K562 (cell line): ENCODE results near the gene AGPAT2. TPM values are rescaled to one million over a fixed set of nuclear protein-coding genes. Genes with fewer than 3 reads are reported as not detected.

Source experiments
- ATF1 ChIP-seq, 2 experiments: fragments of 450-650 bp in 1 of 2; IDR thresholded peaks; 2 replicates each; pipeline ENCODE4 v1.6.1; 2016; ENCODE audit warnings: missing compliant biosample characterization in 1 of 2, missing genetic modification characterization in 1 of 2
- CXXC5 ChIP-seq: fragments of 250-450 bp; sonication (Bioruptor Pico); IDR thresholded peaks from 2 replicates; pipeline ENCODE4 v1.8.0; 2022; ENCODE audit warnings: inconsistent platforms, mild to moderate bottlenecking, moderate library complexity
- MAZ ChIP-seq, 2 experiments: fragments of 450-650 bp in 1 of 2; sonication (generic) in 1 of 2; formaldehyde crosslinking; IDR thresholded peaks in 1 of 2; conservative IDR thresholded peaks in 1 of 2; 2 replicates each; pipeline versions ENCODE4 v1.4.0 to v1.5.0; 2020; ENCODE audit warnings: mild to moderate bottlenecking in 1 of 2, missing genetic modification reagents in 1 of 2
- MIER1 ChIP-seq: fragments of 450-650 bp; IDR thresholded peaks from 2 replicates; pipeline ENCODE4 v1.6.1; 2016; ENCODE audit warnings: antibody characterized with exemption, mild to moderate bottlenecking, low read depth
- PHF8 ChIP-seq: fragments of 200-600 bp; sonication (generic); IDR thresholded peaks from 2 replicates; pipeline ENCODE4 v1.6.1; 2012; ENCODE audit warnings: mixed run types, mild to moderate bottlenecking, inconsistent platforms, low read length, moderate library complexity, borderline replicate concordance
- POLR3A ChIP-seq: IDR thresholded peaks from 2 replicates; pipeline ENCODE4 v1.6.1; 2011; ENCODE audit warnings: borderline replicate concordance, mild to moderate bottlenecking, moderate library complexity; ENCODE audit not compliant: insufficient read length, insufficient read depth; ENCODE audit errors: extremely low read depth
- RFX7 ChIP-seq: fragments of 250-450 bp; sonication (Bioruptor Pico); IDR thresholded peaks from 2 replicates; pipeline ENCODE4 v1.5.1; 2021; ENCODE audit warnings: mild to moderate bottlenecking
- SFPQ ChIP-seq: fragments of 200-400 bp; formaldehyde crosslinking; IDR thresholded peaks from 2 replicates; pipeline ENCODE4 v1.6.1; 2017; ENCODE audit warnings: mild to moderate bottlenecking, low read depth, low read length, moderate library complexity
- SOX6 ChIP-seq: fragments of 450-650 bp; IDR thresholded peaks from 2 replicates; pipeline ENCODE4 v1.6.1; 2014; ENCODE audit warnings: mild to moderate bottlenecking
- TARDBP ChIP-seq: fragments of 450-650 bp; IDR thresholded peaks from 2 replicates; pipeline ENCODE4 v1.6.1; 2016
- TCF3 ChIP-seq: sonication (generic); formaldehyde crosslinking; IDR thresholded peaks from 2 replicates; pipeline ENCODE4 v1.4.0; 2020; ENCODE audit warnings: mild to moderate bottlenecking, missing genetic modification reagents
- ZC3H4 ChIP-seq: sonication (generic); formaldehyde crosslinking; IDR thresholded peaks from 2 replicates; pipeline ENCODE4 v1.9.0; 2021; ENCODE audit warnings: missing genetic modification reagents, borderline replicate concordance
- ZNF232 ChIP-seq: sonication (generic); formaldehyde crosslinking; IDR thresholded peaks from 2 replicates; pipeline ENCODE4 v1.8.0; 2022; ENCODE audit warnings: mild to moderate bottlenecking, missing genetic modification reagents
- ZNF282 ChIP-seq: sonication (generic); formaldehyde crosslinking; IDR thresholded peaks from 2 replicates; pipeline ENCODE4 v1.8.1; 2023; ENCODE audit warnings: missing genetic modification reagents
- ZNF407 ChIP-seq: fragments of 450-650 bp; IDR thresholded peaks from 2 replicates; pipeline ENCODE4 v1.6.1; 2016; ENCODE audit warnings: low read depth
- polyA plus RNA-seq, 8 experiments: library from polyadenylated mRNA; depleted of rRNA in 4 of 8; stranded (reverse) in 5 of 8; unstranded in 3 of 8; fragments of >200 nt; fragmentation: Nextera tagmentation in 2 of 8; fragmentation: Illumina TruSeq in 1 of 8; extraction: Ambion mirVana in 2 of 8; extraction: Trizol in 1 of 8; gene quantifications; 2 replicates each; pipeline versions ENCODE4 v1.2.1 to v1.2.3, GENCODE V29; 2011 to 2014; ENCODE audit warnings: inconsistent platforms in 1 of 8, missing spikeins in 1 of 8
- total RNA-seq, 7 experiments: library from RNA; depleted of rRNA in 6 of 7; stranded (reverse); fragments of >200 nt in 6 of 7; fragmentation: Illumina TruSeq in 2 of 7; extraction: Trizol in 2 of 7; gene quantifications; 2 replicates each; pipeline versions ENCODE4 v1.2.1 to v1.2.3, GENCODE V29; 2011 to 2021; ENCODE audit warnings: low replicate concordance in 1 of 7

The AGPAT2 gene
- total and polyA plus RNA-seq, 9 of the 15 experiments (the other 6 are each of a cell fraction or from before 2014, with no cell fraction given), result 0.13 to 54.5 (median 23.9) TPM

- TF ChIP-seq SFPQ, result no peak
- TF ChIP-seq ZNF282 (CRISPR knock-in tag), result no peak
- peak; percentile 67; the same call in 1 of the 2 replicates for TF ChIP-seq TARDBP
- TF ChIP-seq MIER1, result no peak
- TF ChIP-seq PHF8, result peak; percentile 55; the same call in 1 of the 2 replicates
- TF ChIP-seq ZNF232 (CRISPR knock-in tag), result 0 out of 2 replicates have a peak, but pooled peaks have one; percentile 38
- no peak for TF ChIP-seq ZC3H4
- no peak for TF ChIP-seq SOX6
- 0 out of 4 replicates have a peak, but pooled peaks have one; percentile 35 to 46 for TF ChIP-seq MAZ (CRISPR knock-in tag; conservative IDR thresholded peaks at IDR 0.05 in 1 of 2, IDR thresholded peaks at IDR 0.05 in 1 of 2)
- no peak for TF ChIP-seq TCF3 (CRISPR knock-in tag)
- no peak for TF ChIP-seq RFX7 (CRISPR knock-in tag)
- TF ChIP-seq ZNF407, result peak; percentile 26; the same call in 1 of the 2 replicates
- TF ChIP-seq POLR3A, result no peak
- peak; percentile 38 for TF ChIP-seq CXXC5
- no peak for TF ChIP-seq ATF1 (CRISPR knock-in tag; IDR thresholded peaks at IDR 0.05)
- TF ChIP-seq ATF1 (tag; IDR thresholded peaks at IDR 0.05), result 0 out of 2 replicates have a peak, but pooled peaks have one; percentile 12
Observed at GRCh38 chr9:136711751-136712689, 24.8 kb upstream of the AGPAT2 start, which contains the start of gene DIPK1B (continued).
